NCI-H524 treated with DMSO at 0.1 percent for 48 hours (cell line): ENCODE measurements around the gene FBLN7.
"Not testable (repeated sequence)": the region's sequence is repeated elsewhere in the genome, so short reads cannot be mapped to it uniquely, and the experiment has no call there.

Experiments
- DNase-seq: peaks from one replicate; lab custom pipeline; 2025; lab: John Stamatoyannopoulos, UW

The FBLN7 gene

DNA sequence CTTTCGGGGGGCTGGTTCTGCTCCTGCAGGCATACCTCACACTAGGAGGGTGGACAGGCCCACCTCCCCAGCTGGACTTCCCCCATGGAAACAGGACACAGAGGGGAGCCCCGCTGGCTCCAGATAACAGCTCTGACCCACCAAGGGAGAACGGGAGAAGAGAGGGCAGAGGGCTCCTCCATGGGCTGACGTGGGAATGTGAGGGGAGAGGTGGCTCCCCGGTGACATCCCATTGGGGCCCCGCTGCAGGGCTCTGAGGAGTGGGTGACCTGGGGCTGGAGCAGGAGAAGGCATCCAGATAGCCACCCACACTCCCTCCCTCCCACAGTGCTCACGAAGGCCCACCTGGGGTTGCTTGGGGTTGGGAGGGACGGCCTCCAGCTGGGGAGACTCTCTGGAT, 45.9 kb downstream of the FBLN7 start:
- no peak for DNase-seq

- DNase-seq: no peak
Measured at GRCh38 chr2:112185131-112185530, 46.9 kb downstream of the FBLN7 start.

- DNase-seq: no peak
Measured at GRCh38 chr2:112187046-112187715, 49.0 kb downstream of the FBLN7 start.

- DNase-seq: no peak
Measured at GRCh38 chr2:112187805-112188596, 49.8 kb downstream of the FBLN7 start.

DNA sequence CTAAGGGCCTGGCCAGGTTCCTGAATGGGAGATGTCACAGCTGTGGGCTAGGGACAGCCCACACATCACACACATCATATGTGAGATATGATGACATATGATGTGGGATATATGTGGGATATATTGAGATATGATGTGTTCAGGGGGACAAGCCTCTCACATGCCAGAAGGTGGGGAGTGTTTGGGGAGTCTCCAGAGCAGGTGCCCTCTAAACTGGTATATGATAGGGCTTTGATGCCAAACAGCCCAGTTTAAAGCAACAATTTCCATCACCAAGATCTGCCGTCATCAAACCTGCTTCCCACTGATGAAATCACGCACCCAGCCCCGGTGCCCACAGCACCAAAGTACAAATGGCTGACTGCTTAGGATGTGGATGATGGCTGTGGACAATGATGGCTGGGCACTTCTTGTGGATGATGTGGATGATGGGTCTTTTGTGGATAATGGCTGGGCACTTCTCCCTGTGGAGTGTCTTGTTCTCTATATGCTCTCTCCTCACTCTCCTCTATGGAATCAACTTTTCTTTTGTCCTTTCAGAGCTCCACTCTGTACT, 50.9 kb downstream of the FBLN7 start:
- DNase-seq: no peak

DNA sequence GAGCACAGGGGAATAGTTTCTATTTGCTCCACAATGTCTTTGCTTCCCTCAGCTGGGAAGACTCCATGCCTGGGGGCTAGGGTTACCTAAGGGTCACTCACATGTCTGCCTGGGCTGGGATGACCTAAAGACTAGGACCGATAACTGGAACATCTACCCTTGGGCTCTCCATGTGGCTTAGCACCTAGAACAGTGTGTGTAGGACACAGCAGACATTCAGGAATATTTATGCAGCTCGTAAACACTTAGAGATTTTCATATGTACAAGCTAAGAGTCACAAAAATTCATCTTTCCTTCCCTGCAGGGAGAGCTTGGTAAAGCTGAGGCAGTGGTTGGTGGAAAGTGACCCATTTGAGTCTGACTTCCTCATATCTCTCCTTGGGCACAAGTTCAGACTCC, 55.8 kb downstream of the FBLN7 start:
- no peak for DNase-seq

DNA sequence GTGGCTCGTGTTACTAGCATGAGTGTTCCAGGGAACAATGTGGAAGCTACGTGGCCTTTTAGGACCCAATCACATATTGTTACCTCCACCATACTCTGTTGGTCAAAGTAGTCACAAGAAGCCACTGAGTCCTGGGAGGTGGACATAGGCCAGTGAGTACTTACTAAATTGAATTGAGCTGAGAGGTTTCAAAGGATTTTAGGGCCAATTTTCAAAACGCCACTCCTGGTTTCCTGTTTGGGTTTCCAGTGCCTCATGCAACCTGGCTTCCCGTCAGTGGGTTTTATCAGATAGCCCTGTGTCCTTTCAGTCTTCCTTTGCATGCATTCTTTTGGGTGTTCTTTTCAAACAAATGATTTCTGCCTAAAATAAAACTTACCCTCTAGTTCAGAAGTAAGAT, 56.3 kb downstream of the FBLN7 start:
- no peak for DNase-seq

DNA sequence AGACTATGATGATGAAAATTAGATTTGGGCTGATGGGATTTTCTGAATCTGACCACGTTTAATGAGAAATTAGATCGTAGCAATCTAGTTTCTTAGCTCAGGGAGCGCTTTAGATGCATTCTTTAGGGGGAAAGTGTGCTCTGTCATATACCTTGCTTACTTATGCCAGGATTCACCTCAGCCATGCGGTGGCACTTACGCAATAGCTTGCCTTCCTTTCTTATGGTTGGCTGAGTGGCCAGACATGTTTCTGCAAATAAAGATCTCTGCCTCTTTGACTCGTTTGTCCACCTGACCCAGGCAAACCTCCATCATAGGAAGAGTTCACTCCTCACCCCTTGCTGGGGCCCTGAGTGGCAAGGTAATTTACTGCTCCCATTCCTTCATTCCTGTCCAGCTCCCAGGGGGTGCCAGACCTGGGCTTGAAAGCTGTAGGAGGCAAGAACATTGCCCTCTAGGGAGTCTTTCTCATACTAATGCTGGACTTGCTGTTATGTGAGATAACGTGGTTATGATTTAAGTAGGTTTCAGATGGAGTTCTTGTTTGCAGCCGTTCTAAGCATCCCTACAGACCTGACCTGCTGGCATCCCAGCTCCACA, 57.1 kb downstream of the FBLN7 start:
- DNase-seq: no peak

- no peak for DNase-seq
Measured at GRCh38 chr2:112195950-112196349, 57.8 kb downstream of the FBLN7 start.

- DNase-seq: no peak
Measured at GRCh38 chr2:112197868-112198267, 59.7 kb downstream of the FBLN7 start.

- DNase-seq: no peak
Measured at GRCh38 chr2:112198780-112199179, 60.6 kb downstream of the FBLN7 start.

- DNase-seq: no peak
Measured at GRCh38 chr2:112199188-112199587, 61.0 kb downstream of the FBLN7 start.

- DNase-seq: no peak
Measured at GRCh38 chr2:112201696-112202430, 63.7 kb downstream of the FBLN7 start.

GRCh38 chr2:112204411-112204810, 66.2 kb downstream of the FBLN7 start:
- DNase-seq: no peak

- DNase-seq: not testable (repeated sequence)
Measured at GRCh38 chr2:112207905-112208304, 69.7 kb downstream of the FBLN7 start.

DNA sequence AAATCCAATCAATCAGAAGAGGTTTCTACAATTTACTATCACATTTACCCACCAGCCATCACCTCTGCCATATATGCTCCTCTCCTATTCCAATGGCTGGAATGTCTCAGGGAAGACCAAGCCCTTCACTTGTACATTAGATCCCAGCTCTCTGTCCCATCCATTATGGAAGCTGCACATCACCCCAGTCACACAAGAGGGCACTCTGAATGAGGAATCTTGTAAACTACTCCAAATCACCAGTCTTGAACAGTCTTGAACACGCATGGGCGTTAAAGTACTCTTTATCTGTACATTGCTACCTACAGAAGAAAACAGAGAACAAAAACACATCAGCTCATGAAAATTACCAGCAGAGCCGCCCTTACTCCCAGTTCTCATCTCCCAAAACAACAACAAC, 78.0 kb downstream of the FBLN7 start:
- no peak for DNase-seq

DNA sequence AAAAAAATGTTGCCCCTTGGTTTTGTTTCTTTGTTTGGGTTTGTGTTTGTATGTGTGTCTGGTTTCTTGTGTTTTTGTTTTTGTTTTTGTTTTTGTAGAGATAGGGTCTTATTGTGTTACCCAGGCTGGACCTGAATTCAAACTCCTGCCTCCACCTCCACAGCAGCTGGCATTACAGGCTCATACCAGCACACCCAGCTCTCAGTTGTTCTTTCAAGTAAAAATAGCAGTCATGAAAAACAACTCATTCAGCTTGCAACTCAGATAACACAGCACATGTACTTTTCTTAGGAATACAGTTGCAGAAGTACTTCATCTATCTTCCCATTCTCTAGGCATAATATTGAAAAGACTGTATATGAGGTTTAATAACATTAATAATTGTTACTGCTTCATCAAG, 79.7 kb downstream of the FBLN7 start:
- no peak for DNase-seq

DNA sequence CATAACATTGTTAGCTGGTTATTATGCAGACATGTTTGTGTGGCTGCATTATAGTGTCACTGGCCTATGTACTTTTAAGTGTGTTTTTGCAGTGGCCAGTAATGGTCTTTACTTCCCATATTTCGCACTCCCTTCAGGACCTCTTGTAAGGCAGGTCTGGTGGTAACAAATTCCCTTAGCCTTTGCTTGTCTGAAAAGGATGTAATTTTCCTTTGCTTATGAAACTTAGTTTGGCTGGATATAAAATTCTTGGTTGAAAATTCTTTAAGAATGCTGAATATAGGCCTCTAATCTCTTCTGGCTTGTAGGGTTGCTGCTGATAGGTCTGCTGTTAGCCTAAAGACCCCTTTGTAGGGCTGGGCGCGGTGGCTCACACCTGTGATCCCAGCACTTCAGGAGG, 82.0 kb downstream of the FBLN7 start:
- DNase-seq: no peak

GRCh38 chr2:112220831-112221230, 82.6 kb downstream of the FBLN7 start:
- no peak for DNase-seq

- no peak for DNase-seq
Measured at GRCh38 chr2:112229348-112229747, 91.2 kb downstream of the FBLN7 start.

DNA sequence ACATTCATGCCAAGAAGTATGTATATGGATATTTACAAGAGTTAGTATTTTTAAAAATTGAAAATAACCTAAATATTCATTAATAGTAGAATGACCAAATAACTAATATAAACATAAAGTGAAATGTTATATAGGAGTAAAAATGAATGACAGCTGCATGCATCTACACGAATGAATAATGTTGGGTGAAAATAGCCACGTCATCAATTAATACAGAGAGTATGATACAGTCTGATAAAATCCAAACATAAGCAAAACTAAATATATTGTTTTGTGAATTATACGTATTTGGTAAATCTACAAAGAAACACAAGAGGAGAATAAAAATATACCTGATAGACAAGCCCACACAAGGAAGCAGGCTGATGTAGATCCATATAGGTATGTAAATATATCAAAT, 92.2 kb downstream of the FBLN7 start:
- DNase-seq: no peak
